ENCODE results near the gene ENHO. TPM values are rescaled to one million over a fixed set of nuclear protein-coding genes. Genes with fewer than 3 reads are reported as not detected.

The ENHO gene
- total and polyA plus RNA-seq, 8 donors: 1.2 to 63.8 (median 11.4) TPM; not detected in 2

- H3K9me3 ChIP-seq: no peaks in the 10 kb centered on the region
- no peaks in the 10 kb centered on the region for H3K36me3 ChIP-seq
- intact Hi-C loops (cut with DNase I; ENCODE audit: low total_unique reads): no loop called here
- H3K4me3 ChIP-seq: no peak overlapping the region
- DNase-seq: no peak
- no peaks in the 10 kb centered on the region for H3K4me1 ChIP-seq
- peaks cover 0 to 4% (median 0%) of the 10 kb centered on the region in 3 donors for H3K27me3 ChIP-seq
- TF ChIP-seq POLR2A (IDR thresholded peaks at IDR 0.05) (no peak), POLR2AphosphoS5 (IDR thresholded peaks at IDR 0.05) (no peak), CTCF (IDR thresholded peaks at IDR 0.05) (no peak), EP300 (IDR thresholded peaks at IDR 0.05) (no peak)
- 43 to 64% (median 51%) methylated on average over 3 of the region's 3 CpGs for WGBS, 5 donors
- no peak overlapping the region for H3K27ac ChIP-seq
Observed at GRCh38 chr9:34475097-34475496, 47.7 kb downstream of the ENHO start.

Small RNA genes lying within 50 kb of the gene (small RNA-seq; reads per million reads assigned to genes)
- 0 reads per million in 4 donors for gene RN7SKP24

Other genes starting within 250 kb of the ENHO start
- 1 to 10 TPM in 4 of 5 donors, under 1 TPM in 1; 0.29 to 5.8 (median 3.2) TPM for gene KIF24, start 193.7 kb downstream of the ENHO start, total RNA-seq
- under 1 TPM; 0.37 to 0.90 (median 0.46) TPM for gene KIF24, start 193.7 kb downstream of the ENHO start, polyA plus RNA-seq
- 10 to 100 TPM in 3 of 5 donors, 1 to 10 TPM in 1, under 1 TPM in 1; 0.87 to 46.9 (median 17.0) TPM for gene NUDT2, start 193.4 kb downstream of the ENHO start, total RNA-seq
- gene NUDT2, start 193.4 kb downstream of the ENHO start, polyA plus RNA-seq: 10 to 100 TPM; 22.2 to 73.2 (median 34.5) TPM
- gene MYORG, start 146.1 kb downstream of the ENHO start, total RNA-seq: 10 to 100 TPM in 4 of 5 donors, 1 to 10 TPM in 1; 9.5 to 31.3 (median 19.6) TPM
- gene MYORG, start 146.1 kb downstream of the ENHO start, polyA plus RNA-seq: 1 to 10 TPM in 2 of 3 donors, under 1 TPM in 1; 0.76 to 9.0 (median 3.9) TPM
- gene FAM219A, start 64.4 kb downstream of the ENHO start, total RNA-seq: 10 to 100 TPM in 2 of 5 donors, 1 to 10 TPM in 3; 2.3 to 12.1 (median 8.7) TPM
- 10 to 100 TPM in 1 of 3 donors, 1 to 10 TPM in 2; 4.1 to 10.1 (median 5.1) TPM for gene FAM219A, start 64.4 kb downstream of the ENHO start, polyA plus RNA-seq
- 1 to 10 TPM in 1 of 5 donors, not detected in 4; 1.0 TPM for gene DNAI1, start 64.2 kb downstream of the ENHO start, total RNA-seq
- gene DNAI1, start 64.2 kb downstream of the ENHO start, polyA plus RNA-seq: under 1 TPM in 1 of 3 donors, not detected in 2; 0.31 TPM
- 10 to 100 TPM in 1 of 5 donors, 1 to 10 TPM in 3, not detected in 1; 2.4 to 15.8 (median 3.1) TPM for gene CNTFR, start 66.7 kb upstream of the ENHO start, total RNA-seq
- gene CNTFR, start 66.7 kb upstream of the ENHO start, polyA plus RNA-seq: 1 to 10 TPM; 2.2 to 4.1 (median 2.9) TPM
- 10 to 100 TPM in 4 of 5 donors, 1 to 10 TPM in 1; 2.9 to 49.5 (median 16.5) TPM for gene RPP25L, start 89.1 kb upstream of the ENHO start, total RNA-seq
- 10 to 100 TPM; 28.9 to 40.4 (median 37.9) TPM for gene RPP25L, start 89.1 kb upstream of the ENHO start, polyA plus RNA-seq
- gene DCTN3, start 97.5 kb upstream of the ENHO start, total RNA-seq: 10 to 100 TPM in 4 of 5 donors, 1 to 10 TPM in 1; 9.3 to 55.4 (median 23.7) TPM
- 100 to 1,000 TPM in 1 of 3 donors, 10 to 100 TPM in 2; 81.0 to 107 (median 97.5) TPM for gene DCTN3, start 97.5 kb upstream of the ENHO start, polyA plus RNA-seq
- gene ARID3C, start 106.1 kb upstream of the ENHO start, total RNA-seq: not detected
- gene ARID3C, start 106.1 kb upstream of the ENHO start, polyA plus RNA-seq: not detected
- 100 to 1,000 TPM in 1 of 5 donors, 10 to 100 TPM in 4; 20.0 to 124 (median 64.3) TPM for gene SIGMAR1, start 114.8 kb upstream of the ENHO start, total RNA-seq
- 10 to 100 TPM; 19.9 to 46.8 (median 25.5) TPM for gene SIGMAR1, start 114.8 kb upstream of the ENHO start, polyA plus RNA-seq
- 100 to 1,000 TPM in 2 of 5 donors, 10 to 100 TPM in 3; 28.8 to 148 (median 87.8) TPM for gene GALT, start 123.7 kb upstream of the ENHO start, total RNA-seq
- gene GALT, start 123.7 kb upstream of the ENHO start, polyA plus RNA-seq: 10 to 100 TPM; 17.4 to 33.1 (median 20.5) TPM
- gene IL11RA, start 129.2 kb upstream of the ENHO start, total RNA-seq: 10 to 100 TPM; 19.3 to 57.4 (median 29.0) TPM
- gene IL11RA, start 129.2 kb upstream of the ENHO start, polyA plus RNA-seq: 10 to 100 TPM in 1 of 3 donors, 1 to 10 TPM in 2; 4.4 to 18.8 (median 5.7) TPM
- gene CCL27, start 139.7 kb upstream of the ENHO start, total RNA-seq: 1 to 10 TPM in 1 of 5 donors, not detected in 4; 1.3 TPM
- under 1 TPM in 1 of 3 donors, not detected in 2; 0.58 TPM for gene CCL27, start 139.7 kb upstream of the ENHO start, polyA plus RNA-seq
- gene CCL19, start 168.3 kb upstream of the ENHO start, total RNA-seq: 1 to 10 TPM in 2 of 5 donors, not detected in 3; 4.4 to 8.1 TPM
- gene CCL19, start 168.3 kb upstream of the ENHO start, polyA plus RNA-seq: 10 to 100 TPM in 1 of 3 donors, 1 to 10 TPM in 2; 4.3 to 24.1 (median 7.8) TPM
- 10 to 100 TPM in 3 of 5 donors, 1 to 10 TPM in 1, not detected in 1; 1.7 to 51.3 (median 29.7) TPM for gene CCL21, start 187.1 kb upstream of the ENHO start, total RNA-seq
- 10 to 100 TPM; 10.8 to 29.9 (median 23.4) TPM for gene CCL21, start 187.1 kb upstream of the ENHO start, polyA plus RNA-seq